Activated T-cell treated with anti-CD3 and anti-CD28 coated beads, Interleukin-2, amount 50 U/mL, for 48 hours (primary cell): ENCODE data around the gene RHEBL1.

Experiments
- DNase-seq, 2 experiments: peaks; one replicate each; pipeline ENCODE4 v3.0.0-alpha.2; 2020

RHEBL1 gene

GRCh38 chr12:49054096-49054495 is 15.7 kb downstream of the RHEBL1 start:
- DNase-seq = no peak

GRCh38 chr12:49052451-49053208 is 17.1 kb downstream of the RHEBL1 start:
- DNase-seq = no peak

- no peak for DNase-seq
Measured at GRCh38 chr12:49051777-49052438, 17.9 kb downstream of the RHEBL1 start.

GRCh38 chr12:49051373-49051764 is 18.4 kb downstream of the RHEBL1 start:
- no peak for DNase-seq

GRCh38 chr12:49050507-49051372 is 19.0 kb downstream of the RHEBL1 start:
- DNase-seq = no peak

- no peak for DNase-seq
Measured at GRCh38 chr12:49049566-49050224, 20.1 kb downstream of the RHEBL1 start.

GRCh38 chr12:49048953-49049352 is 20.8 kb downstream of the RHEBL1 start:
- DNase-seq = no peak

GRCh38 chr12:49046129-49046895 is 23.5 kb downstream of the RHEBL1 start:
- no peak for DNase-seq

GRCh38 chr12:49044660-49045059 is 25.1 kb downstream of the RHEBL1 start:
- DNase-seq = no peak

- DNase-seq = peak; percentile 86 to 89
Measured at GRCh38 chr12:49043856-49044258, 25.9 kb downstream of the RHEBL1 start.

GRCh38 chr12:49043241-49043640 is 26.5 kb downstream of the RHEBL1 start:
- DNase-seq = no peak

GRCh38 chr12:49041881-49042484 is 27.8 kb downstream of the RHEBL1 start:
- no peak for DNase-seq

GRCh38 chr12:49041036-49041880 is 28.5 kb downstream of the RHEBL1 start:
- DNase-seq = no peak

- no peak for DNase-seq
Measured at GRCh38 chr12:49040364-49040855, 29.4 kb downstream of the RHEBL1 start.

GRCh38 chr12:49039421-49040363 is 30.1 kb downstream of the RHEBL1 start:
- no peak for DNase-seq

GRCh38 chr12:49038291-49038955 is 31.4 kb downstream of the RHEBL1 start:
- no peak for DNase-seq

GRCh38 chr12:49037947-49038237 is 31.9 kb downstream of the RHEBL1 start:
- no peak for DNase-seq

- DNase-seq = no peak
Measured at GRCh38 chr12:49037111-49037946, 32.5 kb downstream of the RHEBL1 start.
